ENCODE data around the gene MAGOH. TPM values are rescaled to one million over a fixed set of nuclear protein-coding genes. Genes with fewer than 3 reads are reported as not detected.
"Not testable (repeated sequence)": the region's sequence is repeated elsewhere in the genome, so short reads cannot be mapped to it uniquely, and the experiment has no call there.

MAGOH gene
- polyA plus RNA-seq, 1 donor (not counting 4 experiments of a cell fraction or from before 2014, with no cell fraction given), result 104 TPM

GRCh38 chr1:53284224-53285020, 46.1 kb upstream of the MAGOH start:
- H3K9ac ChIP-seq (ENCODE audit: control insufficient read depth, extremely low read depth, insufficient read depth, low read length), result no peak overlapping the region
- H3K27ac ChIP-seq (ENCODE audit: control insufficient read depth, insufficient read depth, low read length), result no peak overlapping the region
- H2AFZ ChIP-seq (ENCODE audit: control insufficient read depth, low read length), result no peak overlapping the region
- H3K27me3 ChIP-seq (ENCODE audit: control insufficient read depth, extremely low read depth, insufficient read depth, low read length), result no peaks in the 10 kb centered on the region
- DNase-seq (ENCODE audit: low read depth, low spot score) (no peak), FAIRE-seq (no peak)
- dilution Hi-C loops (cut with MboI; ENCODE audit: extremely low pct_ligation_motif_present, low sequenced_read_pairs), result no loop called here
- H3K4me1 ChIP-seq (ENCODE audit: control insufficient read depth, extremely low read depth, insufficient read depth, low read length), result no peaks in the 10 kb centered on the region
- H3K4me2 ChIP-seq (ENCODE audit: control insufficient read depth, extremely low read depth, insufficient read depth, low read depth, low read length), result no peak overlapping the region
- no peaks in the 10 kb centered on the region for H4K20me1 ChIP-seq (ENCODE audit: control insufficient read depth, extremely low read depth, insufficient read depth, low read length)
- peaks cover 16 to 27% of the 10 kb centered on the region in 2 experiments for H3K36me3 ChIP-seq (ENCODE audit: control insufficient read depth in 2 of 2, extremely low read depth in 1 of 2, insufficient read depth in 2 of 2, low read length in 2 of 2)
- no peak overlapping the region for H3K4me3 ChIP-seq (ENCODE audit: control insufficient read depth in 2 of 3, extremely low read depth in 1 of 3, insufficient read depth in 2 of 3, low read depth in 1 of 3, low read length in 3 of 3)
- TF ChIP-seq, protein P1, sequence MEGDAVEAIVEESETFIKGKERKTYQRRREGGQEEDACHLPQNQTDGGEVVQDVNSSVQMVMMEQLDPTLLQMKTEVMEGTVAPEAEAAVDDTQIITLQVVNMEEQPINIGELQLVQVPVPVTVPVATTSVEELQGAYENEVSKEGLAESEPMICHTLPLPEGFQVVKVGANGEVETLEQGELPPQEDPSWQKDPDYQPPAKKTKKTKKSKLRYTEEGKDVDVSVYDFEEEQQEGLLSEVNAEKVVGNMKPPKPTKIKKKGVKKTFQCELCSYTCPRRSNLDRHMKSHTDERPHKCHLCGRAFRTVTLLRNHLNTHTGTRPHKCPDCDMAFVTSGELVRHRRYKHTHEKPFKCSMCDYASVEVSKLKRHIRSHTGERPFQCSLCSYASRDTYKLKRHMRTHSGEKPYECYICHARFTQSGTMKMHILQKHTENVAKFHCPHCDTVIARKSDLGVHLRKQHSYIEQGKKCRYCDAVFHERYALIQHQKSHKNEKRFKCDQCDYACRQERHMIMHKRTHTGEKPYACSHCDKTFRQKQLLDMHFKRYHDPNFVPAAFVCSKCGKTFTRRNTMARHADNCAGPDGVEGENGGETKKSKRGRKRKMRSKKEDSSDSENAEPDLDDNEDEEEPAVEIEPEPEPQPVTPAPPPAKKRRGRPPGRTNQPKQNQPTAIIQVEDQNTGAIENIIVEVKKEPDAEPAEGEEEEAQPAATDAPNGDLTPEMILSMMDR (optimal IDR thresholded peaks at IDR 0.05 in 1 of 3, IDR thresholded peaks at IDR 0.05 in 1 of 3, conservative IDR thresholded peaks at IDR 0.05 in 1 of 3; ENCODE audit: extremely low read depth in 1 of 3, insufficient read depth in 2 of 3, low read length in 3 of 3), result no peak
- no peaks in the 10 kb centered on the region for H3K9me1 ChIP-seq (ENCODE audit: control insufficient read depth, extremely low read depth, insufficient read depth, low read length)
- H3K79me2 ChIP-seq (ENCODE audit: control insufficient read depth, insufficient read depth, low read length), result no peaks in the 10 kb centered on the region
- no peaks in the 10 kb centered on the region for H3K9me3 ChIP-seq (ENCODE audit: control insufficient read depth, low read depth, low read length)

GRCh38 chr1:53283156-53283555, 44.8 kb upstream of the MAGOH start:
- H3K27me3 ChIP-seq (ENCODE audit: control insufficient read depth, extremely low read depth, insufficient read depth, low read length); H2AFZ ChIP-seq (ENCODE audit: control insufficient read depth, low read length); H3K4me2 ChIP-seq (ENCODE audit: control insufficient read depth, extremely low read depth, insufficient read depth, low read depth, low read length); DNase-seq (ENCODE audit: low read depth, low spot score); H4K20me1 ChIP-seq (ENCODE audit: control insufficient read depth, extremely low read depth, insufficient read depth, low read length); H3K9me1 ChIP-seq (ENCODE audit: control insufficient read depth, extremely low read depth, insufficient read depth, low read length); FAIRE-seq; dilution Hi-C loops (cut with MboI; ENCODE audit: extremely low pct_ligation_motif_present, low sequenced_read_pairs); H3K4me1 ChIP-seq (ENCODE audit: control insufficient read depth, extremely low read depth, insufficient read depth, low read length); H3K9me3 ChIP-seq (ENCODE audit: control insufficient read depth, low read depth, low read length); H3K9ac ChIP-seq (ENCODE audit: control insufficient read depth, extremely low read depth, insufficient read depth, low read length); H3K27ac ChIP-seq (ENCODE audit: control insufficient read depth, insufficient read depth, low read length); H3K4me3 ChIP-seq (ENCODE audit: control insufficient read depth in 2 of 3, extremely low read depth in 1 of 3, insufficient read depth in 2 of 3, low read depth in 1 of 3, low read length in 3 of 3); H3K79me2 ChIP-seq (ENCODE audit: control insufficient read depth, insufficient read depth, low read length): not testable (repeated sequence)
- H3K36me3 ChIP-seq (ENCODE audit: control insufficient read depth in 2 of 2, extremely low read depth in 1 of 2, insufficient read depth in 2 of 2, low read length in 2 of 2), result peaks cover 15 to 23% of the 10 kb centered on the region in 2 experiments

DNA sequence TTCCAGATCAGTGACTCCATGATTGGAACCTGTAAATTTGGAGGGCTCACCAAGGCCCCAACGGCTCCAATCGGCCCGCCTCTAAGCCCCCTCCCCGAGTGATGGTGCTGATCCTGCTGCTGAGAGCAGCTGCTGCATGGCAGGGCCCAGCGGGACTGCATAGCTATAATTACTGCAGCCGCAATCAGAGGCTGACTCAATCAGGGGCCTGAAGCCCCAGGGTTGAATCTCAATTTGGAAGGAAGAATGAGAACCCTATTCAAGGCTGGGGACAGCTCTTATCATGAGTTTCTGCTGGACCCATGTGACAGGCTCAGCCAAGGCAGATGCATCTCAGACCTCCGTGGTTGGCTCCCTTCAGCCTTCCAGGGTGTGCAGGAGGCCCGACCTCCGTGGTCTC, 42.8 kb upstream of the MAGOH start:
- H3K9me1 ChIP-seq (ENCODE audit: control insufficient read depth, extremely low read depth, insufficient read depth, low read length), result no peaks in the 10 kb centered on the region
- H4K20me1 ChIP-seq (ENCODE audit: control insufficient read depth, extremely low read depth, insufficient read depth, low read length), result no peaks in the 10 kb centered on the region
- no peak overlapping the region for H3K4me3 ChIP-seq (ENCODE audit: control insufficient read depth in 2 of 3, extremely low read depth in 1 of 3, insufficient read depth in 2 of 3, low read depth in 1 of 3, low read length in 3 of 3)
- no peaks in the 10 kb centered on the region for H3K79me2 ChIP-seq (ENCODE audit: control insufficient read depth, insufficient read depth, low read length)
- H3K4me1 ChIP-seq (ENCODE audit: control insufficient read depth, extremely low read depth, insufficient read depth, low read length), result no peaks in the 10 kb centered on the region
- no peak overlapping the region for H3K9ac ChIP-seq (ENCODE audit: control insufficient read depth, extremely low read depth, insufficient read depth, low read length)
- no peak for TF ChIP-seq EZH2 (IDR thresholded peaks at IDR 0.05; ENCODE audit: low read length)
- TF ChIP-seq, protein P1 (optimal IDR thresholded peaks at IDR 0.05 in 1 of 3, IDR thresholded peaks at IDR 0.05 in 1 of 3, conservative IDR thresholded peaks at IDR 0.05 in 1 of 3; ENCODE audit: extremely low read depth in 1 of 3, insufficient read depth in 2 of 3, low read length in 3 of 3), result no peak
- no peaks in the 10 kb centered on the region for H3K9me3 ChIP-seq (ENCODE audit: control insufficient read depth, low read depth, low read length)
- FAIRE-seq (no peak), DNase-seq (ENCODE audit: low read depth, low spot score) (no peak)
- H3K27me3 ChIP-seq (ENCODE audit: control insufficient read depth, extremely low read depth, insufficient read depth, low read length), result no peaks in the 10 kb centered on the region
- H3K27ac ChIP-seq (ENCODE audit: control insufficient read depth, insufficient read depth, low read length), result no peak overlapping the region
- dilution Hi-C loops (cut with MboI; ENCODE audit: extremely low pct_ligation_motif_present, low sequenced_read_pairs), result no loop called here
- H3K4me2 ChIP-seq (ENCODE audit: control insufficient read depth, extremely low read depth, insufficient read depth, low read depth, low read length), result no peak overlapping the region
- H2AFZ ChIP-seq (ENCODE audit: control insufficient read depth, low read length), result no peak overlapping the region
- H3K36me3 ChIP-seq (ENCODE audit: control insufficient read depth in 2 of 2, extremely low read depth in 1 of 2, insufficient read depth in 2 of 2, low read length in 2 of 2), result peaks cover 17 to 21% of the 10 kb centered on the region in 2 experiments
